H1 (cell line): Measurements from ENCODE around the gene CCDC192. TPM values are rescaled to one million over a fixed set of nuclear protein-coding genes. Genes with fewer than 3 reads are reported as not detected.

Experiments
- CTCF ChIA-PET: fragments of 300-600 bp; sonication (Branson Sonifier 250); formaldehyde crosslinking; loops from one replicate; lab custom pipeline; 2021; ENCODE audit not compliant: partially characterized antibody; lab: Charles Lee
- POLR2A ChIA-PET: fragments of 300-600 bp; sonication (Branson Sonifier 250); formaldehyde crosslinking; loops from one replicate; lab custom pipeline; 2021; ENCODE audit warnings: inconsistent platforms; ENCODE audit not compliant: partially characterized antibody; lab: Charles Lee
- DNase-seq, 2 experiments: peaks; one replicate each; pipeline versions ENCODE4 v3.0.0 to v3.0.0-alpha.2; 2010 to 2022; ENCODE audit warnings: low spot score in 2 of 2, low read depth in 1 of 2, mixed read lengths in 1 of 2
- FAIRE-seq: peaks from 2 replicates; lab custom pipeline; 2011; peaks lifted over from hg19 to GRCh38; lab: Jason Lieb, UNC
- H2AFZ ChIP-seq: 2 replicates; pipeline ENCODE4 v1.8.1; 2012; ENCODE audit warnings: low read length, inconsistent platforms
- H2AK5ac ChIP-seq: 2 replicates; pipeline ENCODE4 v1.6.1; 2013; ENCODE audit warnings: low read depth, low read length
- H2BK120ac ChIP-seq: replicated peaks from 2 replicates; pipeline ENCODE3; 2013; ENCODE audit warnings: low read depth, low read length, inconsistent platforms
- H2BK12ac ChIP-seq: 2 replicates; pipeline ENCODE4 v1.6.1; 2013; ENCODE audit warnings: low read depth, low read length
- H2BK15ac ChIP-seq: 2 replicates; pipeline ENCODE4 v1.6.1; 2013; ENCODE audit warnings: low read length
- H2BK20ac ChIP-seq: 2 replicates; pipeline ENCODE4 v1.6.1; 2013; ENCODE audit warnings: low read length
- H2BK5ac ChIP-seq: 2 replicates; pipeline ENCODE4 v1.6.1; 2013; ENCODE audit warnings: low read depth, low read length
- H3K14ac ChIP-seq: 2 replicates; pipeline ENCODE4 v1.6.1; 2013; ENCODE audit warnings: inconsistent platforms; ENCODE audit not compliant: insufficient read length
- H3K18ac ChIP-seq: 2 replicates; pipeline ENCODE4 v1.6.1; 2013; ENCODE audit warnings: low read length; ENCODE audit errors: extremely low read depth
- H3K23ac ChIP-seq: 2 replicates; pipeline ENCODE4 v1.6.1; 2013; ENCODE audit warnings: inconsistent platforms; ENCODE audit not compliant: insufficient read length
- H3K23me2 ChIP-seq: 2 replicates; pipeline ENCODE4 v1.6.1; 2013; ENCODE audit warnings: low read depth, low read length
- H3K27ac ChIP-seq: 2 replicates; pipeline ENCODE4 v1.6.1; 2011; ENCODE audit warnings: low read depth, low read length, inconsistent platforms
- H3K27me3 ChIP-seq, 4 experiments: replicated peaks in 1 of 4; 1 replicate in 1 of 4; 2 replicates in 3 of 4; pipeline versions ENCODE4 v1.6.1 to v1.8.1; 2011 to 2013; ENCODE audit warnings: low read length in 3 of 4, mild to moderate bottlenecking in 3 of 4, inconsistent platforms in 2 of 4, mixed read lengths in 2 of 4, moderate library complexity in 1 of 4; ENCODE audit not compliant: control insufficient read depth in 3 of 4, insufficient read depth in 3 of 4; ENCODE audit errors: extremely low read depth in 1 of 4
- H3K36me3 ChIP-seq, 4 experiments: 2 replicates each; pipeline versions ENCODE4 v1.6.1 to v1.8.1; 2011 to 2013; ENCODE audit warnings: mild to moderate bottlenecking in 4 of 4, low read length in 3 of 4, moderate library complexity in 2 of 4, control low read depth in 1 of 4, inconsistent platforms in 1 of 4; ENCODE audit not compliant: insufficient read depth in 4 of 4, control insufficient read depth in 2 of 4
- H3K4ac ChIP-seq: replicated peaks from 2 replicates; pipeline ENCODE3; 2013; ENCODE audit warnings: low read length, low read depth, mixed read lengths, inconsistent platforms; ENCODE audit not compliant: insufficient read length
- H3K4me1 ChIP-seq, 4 experiments: replicated peaks in 1 of 4; 1 replicate in 1 of 4; 2 replicates in 3 of 4; pipeline versions ENCODE4 v1.6.1 to v1.8.1; 2011 to 2013; ENCODE audit warnings: low read length in 3 of 4, inconsistent platforms in 2 of 4, mixed read lengths in 1 of 4; ENCODE audit not compliant: insufficient read depth in 4 of 4, control insufficient read depth in 3 of 4
- H3K4me2 ChIP-seq, 2 experiments: 2 replicates each; pipeline versions ENCODE4 v1.6.1 to v1.8.1; 2011 to 2013; ENCODE audit warnings: low read depth in 2 of 2, low read length in 2 of 2, control low read depth in 1 of 2, inconsistent platforms in 1 of 2, mild to moderate bottlenecking in 1 of 2; ENCODE audit not compliant: insufficient read depth in 1 of 2
- H3K4me3 ChIP-seq, 4 experiments: fragments of 200-600, 300-600 bp in 1 of 4; sonication (generic), shearing (Covaris generic), sonication (Bioruptor Twin) in 1 of 4; 2 replicates each; pipeline versions ENCODE4 v1.5.1 to v1.8.1; 2011 to 2016; ENCODE audit warnings: low read length in 4 of 4, low read depth in 3 of 4, control low read depth in 2 of 4, inconsistent platforms in 2 of 4, mild to moderate bottlenecking in 2 of 4, mixed read lengths in 1 of 4, moderate library complexity in 1 of 4; ENCODE audit not compliant: insufficient read depth in 2 of 4; ENCODE audit errors: extremely low read depth in 1 of 4
- H3K56ac ChIP-seq: replicated peaks from 2 replicates; pipeline ENCODE3; 2013; ENCODE audit warnings: low read depth, mild to moderate bottlenecking, mixed read lengths, low read length, inconsistent platforms; ENCODE audit not compliant: insufficient read length
- H3K79me1 ChIP-seq: 2 replicates; pipeline ENCODE4 v1.6.1; 2013; ENCODE audit warnings: low read depth, low read length, control low read depth
- H3K79me2 ChIP-seq, 2 experiments: 2 replicates each; pipeline versions ENCODE4 v1.6.1 to v1.8.1; 2012 to 2013; ENCODE audit warnings: low read length in 2 of 2, mild to moderate bottlenecking in 2 of 2, inconsistent platforms in 1 of 2; ENCODE audit not compliant: insufficient read depth in 2 of 2, control insufficient read depth in 1 of 2
- H3K9ac ChIP-seq, 4 experiments: replicated peaks in 1 of 4; 1 replicate in 1 of 4; 2 replicates in 3 of 4; pipeline versions ENCODE4 v1.6.1 to v1.8.1; 2011 to 2013; ENCODE audit warnings: low read depth in 3 of 4, low read length in 3 of 4, control low read depth in 2 of 4, mild to moderate bottlenecking in 2 of 4, moderate library complexity in 2 of 4, inconsistent platforms in 1 of 4; ENCODE audit errors: extremely low read depth in 1 of 4
- H3K9me3 ChIP-seq, 2 experiments: 2 replicates each; pipeline versions ENCODE4 v1.6.1 to v1.8.1; 2012 to 2013; ENCODE audit warnings: mild to moderate bottlenecking in 2 of 2, moderate library complexity in 2 of 2, control low read depth in 1 of 2, inconsistent platforms in 1 of 2, low read depth in 1 of 2, low read length in 1 of 2, mixed read lengths in 1 of 2; ENCODE audit not compliant: insufficient read depth in 2 of 2
- H4K20me1 ChIP-seq, 2 experiments: replicated peaks in 1 of 2; 2 replicates each; pipeline versions ENCODE3 to v1.8.1; 2011 to 2013; ENCODE audit warnings: inconsistent platforms in 2 of 2, low read length in 2 of 2, mild to moderate bottlenecking in 1 of 2; ENCODE audit not compliant: insufficient read depth in 2 of 2, control insufficient read depth in 1 of 2
- H4K5ac ChIP-seq: 2 replicates; pipeline ENCODE4 v1.6.1; 2013; ENCODE audit warnings: low read length, low read depth, mixed read lengths, inconsistent platforms; ENCODE audit not compliant: insufficient read length
- H4K8ac ChIP-seq: 2 replicates; pipeline ENCODE4 v1.8.0; 2013; ENCODE audit warnings: mild to moderate bottlenecking, moderate library complexity, low read length, inconsistent platforms; ENCODE audit not compliant: insufficient read depth; ENCODE audit errors: extremely low read depth
- H4K91ac ChIP-seq: replicated peaks from 2 replicates; pipeline ENCODE3; 2013; ENCODE audit warnings: low read length, mixed read lengths, inconsistent platforms; ENCODE audit not compliant: insufficient read length
- ATF2 ChIP-seq: IDR thresholded peaks from 2 replicates; pipeline ENCODE4 v1.6.1; 2012; ENCODE audit warnings: low read length, inconsistent platforms
- CBX8 ChIP-seq: fragments of 300-800, 300-1000 bp; sonication (generic); IDR thresholded peaks from 2 replicates; pipeline ENCODE4 v1.7.1; 2016; ENCODE audit warnings: low read depth, low read length, borderline replicate concordance
- CEBPB ChIP-seq: IDR thresholded peaks from 2 replicates; pipeline ENCODE4 v1.6.1; 2012; ENCODE audit warnings: low read depth, low read length
- EGR1 ChIP-seq: IDR thresholded peaks from 2 replicates; pipeline ENCODE4 v1.6.1; 2011; ENCODE audit warnings: low read depth, low read length, borderline replicate concordance
- KDM1A ChIP-seq: fragments of 200-600, 300-600 bp; sonication (generic); IDR thresholded peaks from 2 replicates; pipeline ENCODE4 v1.7.1; 2016; ENCODE audit warnings: mild to moderate bottlenecking, low read length, borderline replicate concordance
- KDM4A ChIP-seq: IDR thresholded peaks from one replicate; pipeline ENCODE4 v1.7.1; 2012; ENCODE audit warnings: low read depth, mild to moderate bottlenecking, moderate library complexity, low read length, inconsistent platforms; ENCODE audit not compliant: severe bottlenecking
- RBBP5 ChIP-seq: IDR thresholded peaks from 2 replicates; pipeline ENCODE4 v1.7.1; 2012; ENCODE audit warnings: low read depth, mild to moderate bottlenecking, inconsistent platforms, low read length, moderate library complexity, borderline replicate concordance
- SP4 ChIP-seq: IDR thresholded peaks from 2 replicates; pipeline ENCODE4 v1.6.1; 2012; ENCODE audit warnings: low read length, inconsistent platforms
- whole genome bisulfite sequencing, 2 experiments: shearing (Covaris generic) in 1 of 2; methylation state at CpG; one replicate each; pipeline versions ENCODE4 v1.1.6 to v1.1.7; 2013 to 2015; ENCODE audit warnings: low lambda C conversion rate in 2 of 2, mixed read lengths in 2 of 2, inconsistent platforms in 1 of 2, low coverage in 1 of 2, missing lambda C conversion rate in 1 of 2; ENCODE audit not compliant: insufficient replicate concordance in 2 of 2, insufficient coverage in 1 of 2, insufficient read length in 1 of 2; ENCODE audit errors: extremely low coverage in 1 of 2, missing lambda C conversion rate in 1 of 2; 5-methylcytosine and 5-hydroxymethylcytosine counted together
- polyA plus RNA-seq, 7 experiments: library from polyadenylated mRNA; depleted of rRNA in 3 of 7; stranded (reverse) in 5 of 7; unstranded in 2 of 7; fragments of >200 nt in 5 of 7; fragments of 200-250 nt in 2 of 7; gene quantifications; 1 replicate in 5 of 7; 2 replicates in 1 of 7; 4 replicates in 1 of 7; pipeline versions ENCODE4 v1.2.1 to v1.2.3, GENCODE V29; 2011 to 2013; ENCODE audit warnings: missing spikeins in 2 of 7, mixed read lengths in 2 of 7
- total RNA-seq: library from RNA; stranded (reverse); fragmentation: NEBNext Ultra II Directional; extraction: Animal tissue kit (Norgen Biotek cat#: 25700); gene quantifications from 2 replicates; pipeline ENCODE4 v1.2.1, GENCODE V29; 2021
- TF ChIP-seq, protein P1 (sequence below): IDR thresholded peaks from 2 replicates; pipeline ENCODE4 v1.6.1; 2012; ENCODE audit warnings: inconsistent platforms

CCDC192 gene
- total and polyA plus RNA-seq, 2 of the 8 experiments (the other 6 are each of a cell fraction or from before 2014, with no cell fraction given), result 0.61 TPM; not detected in 1

DNA sequence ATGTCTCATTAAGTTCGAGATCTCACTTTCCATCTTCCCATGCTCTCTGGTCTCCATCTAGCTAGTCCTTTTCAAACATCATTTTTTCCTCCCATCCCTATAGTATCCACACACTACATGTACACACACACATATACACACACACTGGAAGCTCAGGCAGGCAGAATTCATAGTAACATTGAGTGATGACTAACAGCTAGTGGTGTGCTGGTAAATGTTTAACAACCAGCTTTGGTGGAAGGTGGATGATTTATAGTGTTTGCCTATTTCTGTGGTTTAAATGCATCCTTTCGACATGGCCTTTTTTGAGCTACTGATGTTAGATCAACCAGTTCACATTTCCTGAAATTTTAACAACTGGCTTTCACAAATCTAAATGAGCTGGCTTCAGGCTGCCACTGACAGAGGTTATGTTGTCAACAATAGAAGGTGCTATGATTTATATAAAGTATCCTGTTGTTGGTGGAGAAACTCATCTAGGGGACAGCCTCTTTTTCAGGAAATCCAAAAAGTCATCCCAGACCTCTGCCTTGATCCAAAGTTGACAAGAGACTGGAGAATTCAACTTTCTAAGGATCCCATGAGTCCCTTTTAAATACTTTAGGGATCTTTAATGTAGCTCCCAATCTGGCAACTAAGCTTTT is 117.8 kb downstream of the CCDC192 start:
- Histone ChIP-seq H2BK20ac (no peak overlapping the region), H3K36me3 (no peaks in the 10 kb centered on the region), H2AFZ (no peak overlapping the region), H3K14ac (no peak overlapping the region), H2BK5ac (no peak overlapping the region), H3K23me2 (no peaks in the 10 kb centered on the region; the same call in 1 of the 2 replicates), H3K79me1 (no peaks in the 10 kb centered on the region), H3K79me2 (no peaks in the 10 kb centered on the region), H4K5ac (no peak overlapping the region), H2AK5ac (no peak overlapping the region), H3K56ac (no peak overlapping the region), H3K27ac (no peak overlapping the region), H2BK120ac (no peak overlapping the region), H3K4ac (no peak overlapping the region), H4K91ac (no peak overlapping the region), H3K9me3 (no peaks in the 10 kb centered on the region), H3K27me3 (no peaks in the 10 kb centered on the region), H2BK12ac (no peak overlapping the region), H3K18ac (no peak overlapping the region), H3K4me2 (no peak overlapping the region), H4K8ac (no peak overlapping the region), H3K4me3 (no peak overlapping the region), H2BK15ac (no peak overlapping the region), H4K20me1 (no peaks in the 10 kb centered on the region), H3K9ac (no peak overlapping the region), H3K4me1 (no peaks in the 10 kb centered on the region), H3K23ac (no peak overlapping the region)
- WGBS, 2 experiments, result 89% methylated on average over 2 of the region's 2 CpGs; no CpG with 5 or more reads in 1 of the 2 experiments
- ChIA-PET POLR2A (no interaction called here), CTCF (no interaction called here)
- FAIRE-seq (no peak), DNase-seq (no peak)
- TF ChIP-seq KDM1A (no peak), CEBPB (no peak), KDM4A (no peak), CBX8 (no peak), RBBP5 (no peak), SP4 (no peak), EGR1 (no peak), ATF2 (no peak)
- TF ChIP-seq, protein P1, sequence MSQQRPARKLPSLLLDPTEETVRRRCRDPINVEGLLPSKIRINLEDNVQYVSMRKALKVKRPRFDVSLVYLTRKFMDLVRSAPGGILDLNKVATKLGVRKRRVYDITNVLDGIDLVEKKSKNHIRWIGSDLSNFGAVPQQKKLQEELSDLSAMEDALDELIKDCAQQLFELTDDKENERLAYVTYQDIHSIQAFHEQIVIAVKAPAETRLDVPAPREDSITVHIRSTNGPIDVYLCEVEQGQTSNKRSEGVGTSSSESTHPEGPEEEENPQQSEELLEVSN, result no peak
